ENCODE data around the gene KRT76.

Gene KRT76

DNA sequence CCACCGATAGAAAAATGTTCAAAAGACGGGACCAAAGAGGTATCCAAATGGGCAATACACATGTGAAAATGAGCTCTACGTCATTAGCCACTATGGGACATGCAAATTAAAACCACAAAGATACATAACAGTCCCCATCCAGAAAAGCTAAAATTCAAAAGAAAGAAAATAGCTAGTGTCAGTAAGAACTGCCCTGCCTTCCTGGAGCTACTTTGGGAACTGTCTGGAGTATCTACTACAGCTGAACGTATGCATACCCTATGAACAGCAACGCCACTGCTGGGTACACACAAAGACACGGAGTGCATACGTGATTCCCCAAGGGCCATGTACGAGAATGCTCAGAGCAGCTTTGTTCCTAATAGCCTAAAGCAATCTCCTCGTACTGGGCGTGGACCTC is 48.0 kb downstream of the KRT76 start:
- POLR2A ChIA-PET = no interaction called here
- TF ChIP-seq FOXA1 (IDR thresholded peaks at IDR 0.05) = no peak
- TF ChIP-seq LEF1 (IDR thresholded peaks at IDR 0.05; ENCODE audit: borderline replicate concordance) = no peak
- no peak for TF ChIP-seq ZNF384 (IDR thresholded peaks at IDR 0.05)
- no peak for TF ChIP-seq L3MBTL2 (conservative IDR thresholded peaks at IDR 0.05)
- TF ChIP-seq TARDBP (IDR thresholded peaks at IDR 0.05) = no peak
- TF ChIP-seq HDGF (IDR thresholded peaks at IDR 0.05; ENCODE audit: borderline replicate concordance) = no peak
- TF ChIP-seq FOXM1 (IDR thresholded peaks at IDR 0.05; ENCODE audit: borderline replicate concordance) = no peak
- TF ChIP-seq FOXK2 (IDR thresholded peaks at IDR 0.05) = no peak
- TF ChIP-seq, protein P1, sequence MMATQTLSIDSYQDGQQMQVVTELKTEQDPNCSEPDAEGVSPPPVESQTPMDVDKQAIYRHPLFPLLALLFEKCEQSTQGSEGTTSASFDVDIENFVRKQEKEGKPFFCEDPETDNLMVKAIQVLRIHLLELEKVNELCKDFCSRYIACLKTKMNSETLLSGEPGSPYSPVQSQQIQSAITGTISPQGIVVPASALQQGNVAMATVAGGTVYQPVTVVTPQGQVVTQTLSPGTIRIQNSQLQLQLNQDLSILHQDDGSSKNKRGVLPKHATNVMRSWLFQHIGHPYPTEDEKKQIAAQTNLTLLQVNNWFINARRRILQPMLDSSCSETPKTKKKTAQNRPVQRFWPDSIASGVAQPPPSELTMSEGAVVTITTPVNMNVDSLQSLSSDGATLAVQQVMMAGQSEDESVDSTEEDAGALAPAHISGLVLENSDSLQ (IDR thresholded peaks at IDR 0.05) = no peak
- TF ChIP-seq SUZ12 (IDR thresholded peaks at IDR 0.05) = no peak
- TF ChIP-seq SP1 (IDR thresholded peaks at IDR 0.05) = no peak
- TF ChIP-seq ARNT (IDR thresholded peaks at IDR 0.05) = no peak
- TF ChIP-seq NFRKB (IDR thresholded peaks at IDR 0.05) = no peak
- TF ChIP-seq ELF4 (IDR thresholded peaks at IDR 0.05) = no peak
- no peak for DNase-seq (ENCODE audit: extremely low spot score)
- CTCF ChIA-PET = no interaction called here

DNA sequence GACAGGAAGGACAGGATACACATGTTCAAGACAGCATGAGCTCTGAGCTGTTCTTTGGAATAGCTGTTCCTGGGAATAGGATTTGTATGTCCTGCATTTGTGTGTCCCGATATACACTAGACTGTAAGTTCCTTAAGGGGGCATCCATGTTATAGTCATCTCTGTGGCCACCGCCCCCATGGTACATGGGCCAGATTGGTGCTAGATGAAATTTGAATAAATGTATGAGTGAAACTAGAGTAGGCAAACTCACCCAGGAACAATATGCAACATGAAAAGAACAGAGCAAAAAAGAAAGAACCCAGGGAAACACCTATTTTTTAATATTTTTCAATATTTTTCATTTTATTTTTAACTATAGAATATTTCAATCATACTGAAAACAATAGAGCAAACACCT is 48.8 kb downstream of the KRT76 start:
- DNase-seq (ENCODE audit: extremely low spot score) = no peak
- POLR2A ChIA-PET = no interaction called here
- no peak for TF ChIP-seq CTBP1 (IDR thresholded peaks at IDR 0.05; ENCODE audit: borderline replicate concordance)
- TF ChIP-seq BHLHE40 (IDR thresholded peaks at IDR 0.05; ENCODE audit: borderline replicate concordance) = no peak
- TF ChIP-seq FOXK2 (IDR thresholded peaks at IDR 0.05) = no peak
- TF ChIP-seq, protein P1 (IDR thresholded peaks at IDR 0.05) = no peak
- no peak for TF ChIP-seq L3MBTL2 (conservative IDR thresholded peaks at IDR 0.05)
- TF ChIP-seq ELF4 (IDR thresholded peaks at IDR 0.05) = no peak
- TF ChIP-seq SUZ12 (IDR thresholded peaks at IDR 0.05) = no peak
- no peak for TF ChIP-seq SP1 (IDR thresholded peaks at IDR 0.05)
- TF ChIP-seq HDGF (IDR thresholded peaks at IDR 0.05; ENCODE audit: borderline replicate concordance) = no peak
- TF ChIP-seq LEF1 (IDR thresholded peaks at IDR 0.05; ENCODE audit: borderline replicate concordance) = no peak
- TF ChIP-seq NFRKB (IDR thresholded peaks at IDR 0.05) = no peak
- TF ChIP-seq TARDBP (IDR thresholded peaks at IDR 0.05) = no peak
- no peak for TF ChIP-seq ARNT (IDR thresholded peaks at IDR 0.05)
- no peak for TF ChIP-seq FOXA1 (IDR thresholded peaks at IDR 0.05)
- TF ChIP-seq FOXM1 (IDR thresholded peaks at IDR 0.05; ENCODE audit: borderline replicate concordance) = no peak
- TF ChIP-seq ZNF384 (IDR thresholded peaks at IDR 0.05) = no peak
- CTCF ChIA-PET = no interaction called here

DNA sequence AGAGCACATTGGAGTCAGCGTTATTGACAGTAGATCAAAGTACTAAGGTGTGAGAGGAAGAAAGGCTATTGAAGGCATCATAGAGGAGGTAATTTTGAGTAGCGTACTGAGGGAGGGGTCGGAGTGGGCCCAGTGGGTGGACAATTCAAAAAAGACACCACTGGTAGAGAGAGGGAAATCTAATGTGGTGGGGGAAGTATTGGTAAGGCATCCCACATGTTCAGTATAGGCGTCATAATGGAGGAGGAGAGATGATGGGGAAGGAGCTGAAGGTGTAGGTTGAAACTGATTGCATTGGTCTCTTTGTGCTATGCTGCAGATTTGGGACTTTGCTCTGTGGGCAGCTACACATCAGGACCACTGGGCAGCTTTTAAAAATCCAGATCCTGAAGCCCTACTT is 50.1 kb downstream of the KRT76 start:
- no peak for DNase-seq (ENCODE audit: extremely low spot score)
- ChIA-PET CTCF (no interaction called here), POLR2A (no interaction called here)
- TF ChIP-seq FOXM1 (IDR thresholded peaks at IDR 0.05; ENCODE audit: borderline replicate concordance) (no peak), FOXK2 (IDR thresholded peaks at IDR 0.05) (no peak), ELF4 (IDR thresholded peaks at IDR 0.05) (no peak), ZNF384 (IDR thresholded peaks at IDR 0.05) (no peak), LEF1 (IDR thresholded peaks at IDR 0.05; ENCODE audit: borderline replicate concordance) (no peak), SP1 (IDR thresholded peaks at IDR 0.05) (no peak), ARNT (IDR thresholded peaks at IDR 0.05) (no peak), CTBP1 (IDR thresholded peaks at IDR 0.05; ENCODE audit: borderline replicate concordance) (no peak), BHLHE40 (IDR thresholded peaks at IDR 0.05; ENCODE audit: borderline replicate concordance) (no peak), NFRKB (IDR thresholded peaks at IDR 0.05) (no peak), TARDBP (IDR thresholded peaks at IDR 0.05) (no peak), FOXA1 (IDR thresholded peaks at IDR 0.05) (no peak), L3MBTL2 (conservative IDR thresholded peaks at IDR 0.05) (no peak), HDGF (IDR thresholded peaks at IDR 0.05; ENCODE audit: borderline replicate concordance) (no peak), SUZ12 (IDR thresholded peaks at IDR 0.05) (no peak)
- TF ChIP-seq, protein P1 (IDR thresholded peaks at IDR 0.05) = no peak

DNA sequence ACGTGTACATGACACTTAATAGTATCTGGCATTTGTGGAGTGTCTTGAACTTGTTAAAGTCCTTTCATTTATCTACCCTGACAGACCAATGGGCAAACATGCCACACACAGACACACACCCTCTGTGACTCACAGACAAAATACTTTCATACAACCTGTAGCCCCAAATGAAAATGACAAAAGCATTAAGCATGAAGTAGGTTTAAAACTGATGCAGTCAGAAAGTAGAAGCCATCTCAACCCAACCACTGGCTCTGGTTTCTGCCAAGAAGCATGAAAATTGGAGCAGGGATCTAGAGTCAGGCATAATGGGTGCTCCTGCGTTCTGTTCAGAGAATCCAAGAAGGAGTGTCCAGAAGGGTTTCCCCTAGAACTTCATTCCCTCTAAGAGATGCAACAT is 50.7 kb downstream of the KRT76 start:
- ChIA-PET POLR2A (no interaction called here), CTCF (no interaction called here)
- no peak for DNase-seq (ENCODE audit: extremely low spot score)
- no peak for TF ChIP-seq FOXM1 (IDR thresholded peaks at IDR 0.05; ENCODE audit: borderline replicate concordance)
- no peak for TF ChIP-seq SP1 (IDR thresholded peaks at IDR 0.05)
- no peak for TF ChIP-seq ARNT (IDR thresholded peaks at IDR 0.05)
- TF ChIP-seq LEF1 (IDR thresholded peaks at IDR 0.05; ENCODE audit: borderline replicate concordance) = no peak
- TF ChIP-seq BHLHE40 (IDR thresholded peaks at IDR 0.05; ENCODE audit: borderline replicate concordance) = no peak
- TF ChIP-seq CTBP1 (IDR thresholded peaks at IDR 0.05; ENCODE audit: borderline replicate concordance) = no peak
- TF ChIP-seq SUZ12 (IDR thresholded peaks at IDR 0.05) = no peak

DNA sequence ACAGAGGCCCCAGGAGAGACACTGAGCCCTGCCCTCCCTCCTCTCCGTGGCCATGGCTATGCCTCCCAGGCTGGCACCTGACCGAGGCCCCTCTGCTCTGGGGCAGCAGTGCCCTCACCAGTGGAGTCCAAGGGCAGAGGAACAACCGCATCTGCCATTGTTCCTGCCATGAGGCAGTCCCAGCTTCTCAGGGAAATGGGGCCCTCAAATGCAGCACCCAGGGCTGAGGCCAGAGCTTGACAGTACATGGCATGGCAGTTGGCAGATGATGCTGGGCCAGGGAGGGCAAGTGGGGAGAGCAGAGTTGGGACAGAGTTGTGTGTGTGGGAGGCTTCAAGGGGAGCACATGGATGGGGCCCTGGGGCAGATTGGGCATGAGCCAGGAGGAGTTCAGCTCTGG is 52.8 kb downstream of the KRT76 start:
- POLR2A ChIA-PET = no interaction called here
- CTCF ChIA-PET = no interaction called here
- TF ChIP-seq ARNT (IDR thresholded peaks at IDR 0.05) (no peak), CTBP1 (IDR thresholded peaks at IDR 0.05; ENCODE audit: borderline replicate concordance) (no peak), SUZ12 (IDR thresholded peaks at IDR 0.05) (no peak)

DNA sequence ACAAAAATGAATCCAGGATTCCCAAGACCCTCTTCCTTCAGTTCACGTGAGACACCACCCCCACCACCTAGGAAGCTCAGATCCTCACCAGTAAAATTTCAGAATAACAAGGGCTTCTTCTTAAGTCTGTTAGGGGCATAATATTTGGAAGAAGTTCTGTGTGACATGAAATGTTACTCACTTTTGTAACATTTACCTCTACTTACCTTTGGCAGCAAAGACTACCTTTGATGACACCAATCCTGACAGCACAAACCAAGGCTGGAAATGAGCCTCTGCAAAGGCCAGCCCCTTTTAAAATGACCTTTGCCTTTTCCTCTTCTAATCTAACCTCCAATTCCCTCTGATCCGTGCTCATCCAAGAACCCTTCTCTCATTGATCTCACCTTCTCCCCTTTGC is 54.5 kb downstream of the KRT76 start:
- ChIA-PET CTCF (no interaction called here), POLR2A (no interaction called here)
- TF ChIP-seq, protein P1 (IDR thresholded peaks at IDR 0.05) = no peak
- TF ChIP-seq ARNT (IDR thresholded peaks at IDR 0.05) (no peak), CTBP1 (IDR thresholded peaks at IDR 0.05; ENCODE audit: borderline replicate concordance) (no peak), ZNF384 (IDR thresholded peaks at IDR 0.05) (no peak), BHLHE40 (IDR thresholded peaks at IDR 0.05; ENCODE audit: borderline replicate concordance) (no peak), LEF1 (IDR thresholded peaks at IDR 0.05; ENCODE audit: borderline replicate concordance) (no peak), FOXK2 (IDR thresholded peaks at IDR 0.05) (no peak), ELF4 (IDR thresholded peaks at IDR 0.05) (no peak), L3MBTL2 (conservative IDR thresholded peaks at IDR 0.05) (no peak), TARDBP (IDR thresholded peaks at IDR 0.05) (no peak), FOXM1 (IDR thresholded peaks at IDR 0.05; ENCODE audit: borderline replicate concordance) (no peak)
- DNase-seq (ENCODE audit: extremely low spot score) = no peak

More for the DNA sequence above, 52.8 kb downstream of the KRT76 start:
- DNase-seq (ENCODE audit: extremely low spot score) = no peak

Data from HEK293T (cell line).